Epithelial cell of proximal tubule (primary cell): Measurements from ENCODE around the gene CYP4X1. TPM values are rescaled to one million over a fixed set of nuclear protein-coding genes. Genes with fewer than 3 reads are reported as not detected.
"Not testable (repeated sequence)": the region's sequence is repeated elsewhere in the genome, so short reads cannot be mapped to it uniquely, and the experiment has no call there.

Experiments
- DNase-seq: peaks from one replicate; pipeline ENCODE4 v3.0.0-alpha.2; 2011; ENCODE audit warnings: low read depth
- H3K4me3 ChIP-seq: 2 replicates; pipeline ENCODE4 v1.5.1; 2011; ENCODE audit warnings: low read depth, mild to moderate bottlenecking, low read length
- total RNA-seq: library from RNA; depleted of rRNA; stranded (reverse); fragments of >200 nt; gene quantifications from 2 replicates; pipeline ENCODE4 v1.2.3, GENCODE V29; 2015
- TF ChIP-seq, protein P1 (sequence below): conservative IDR thresholded peaks from 2 replicates; pipeline ENCODE4 v1.5.1; 2012; ENCODE audit warnings: low read depth, mild to moderate bottlenecking, low read length

Gene CYP4X1, protein sequence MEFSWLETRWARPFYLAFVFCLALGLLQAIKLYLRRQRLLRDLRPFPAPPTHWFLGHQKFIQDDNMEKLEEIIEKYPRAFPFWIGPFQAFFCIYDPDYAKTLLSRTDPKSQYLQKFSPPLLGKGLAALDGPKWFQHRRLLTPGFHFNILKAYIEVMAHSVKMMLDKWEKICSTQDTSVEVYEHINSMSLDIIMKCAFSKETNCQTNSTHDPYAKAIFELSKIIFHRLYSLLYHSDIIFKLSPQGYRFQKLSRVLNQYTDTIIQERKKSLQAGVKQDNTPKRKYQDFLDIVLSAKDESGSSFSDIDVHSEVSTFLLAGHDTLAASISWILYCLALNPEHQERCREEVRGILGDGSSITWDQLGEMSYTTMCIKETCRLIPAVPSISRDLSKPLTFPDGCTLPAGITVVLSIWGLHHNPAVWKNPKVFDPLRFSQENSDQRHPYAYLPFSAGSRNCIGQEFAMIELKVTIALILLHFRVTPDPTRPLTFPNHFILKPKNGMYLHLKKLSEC
- total RNA-seq, result 0.46 TPM in 1 of 2 replicates, not detected in the other

DNA sequence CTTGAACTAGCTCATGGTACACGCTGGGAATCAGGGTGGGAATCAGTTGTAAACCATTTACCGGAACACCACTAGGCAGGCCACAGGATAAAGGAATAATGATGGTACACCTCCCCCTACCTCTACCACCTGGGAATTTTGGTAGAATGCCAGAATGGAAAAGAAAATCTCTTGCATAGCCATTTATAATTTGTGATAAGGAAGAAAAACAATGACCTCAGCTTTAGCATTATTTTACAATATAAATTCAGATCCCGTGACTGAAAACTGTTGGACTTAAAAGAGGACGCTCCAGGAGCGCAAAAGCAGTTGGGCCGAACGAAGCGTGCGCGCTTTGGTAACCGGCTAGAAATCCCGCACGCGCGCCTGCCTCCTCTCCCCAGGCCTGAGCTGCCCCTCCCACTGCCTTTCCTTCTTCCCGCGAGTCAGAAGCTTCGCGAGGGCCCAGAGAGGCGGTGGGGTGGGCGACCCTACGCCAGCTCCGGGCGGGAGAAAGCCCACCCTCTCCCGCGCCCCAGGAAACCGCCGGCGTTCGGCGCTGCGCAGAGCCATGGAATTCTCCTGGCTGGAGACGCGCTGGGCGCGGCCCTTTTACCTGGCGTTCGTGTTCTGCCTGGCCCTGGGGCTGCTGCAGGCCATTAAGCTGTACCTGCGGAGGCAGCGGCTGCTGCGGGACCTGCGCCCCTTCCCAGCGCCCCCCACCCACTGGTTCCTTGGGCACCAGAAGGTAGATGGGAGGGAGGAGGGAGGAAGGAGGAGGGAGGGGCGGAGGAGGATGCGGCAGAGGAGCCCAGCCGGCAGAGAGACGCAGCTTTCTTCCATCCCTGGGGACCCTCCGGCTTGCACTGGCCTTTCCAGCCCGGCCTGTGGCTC, at the start of gene CYP4X1:
Gene CYP4X1, plus strand, starts transcription at position 402 of the 873 bp plus-strand sequence. Its CDS starts 149 bp downstream, at position 551.
- DNase-seq, result no peak
- TF ChIP-seq, protein P1, sequence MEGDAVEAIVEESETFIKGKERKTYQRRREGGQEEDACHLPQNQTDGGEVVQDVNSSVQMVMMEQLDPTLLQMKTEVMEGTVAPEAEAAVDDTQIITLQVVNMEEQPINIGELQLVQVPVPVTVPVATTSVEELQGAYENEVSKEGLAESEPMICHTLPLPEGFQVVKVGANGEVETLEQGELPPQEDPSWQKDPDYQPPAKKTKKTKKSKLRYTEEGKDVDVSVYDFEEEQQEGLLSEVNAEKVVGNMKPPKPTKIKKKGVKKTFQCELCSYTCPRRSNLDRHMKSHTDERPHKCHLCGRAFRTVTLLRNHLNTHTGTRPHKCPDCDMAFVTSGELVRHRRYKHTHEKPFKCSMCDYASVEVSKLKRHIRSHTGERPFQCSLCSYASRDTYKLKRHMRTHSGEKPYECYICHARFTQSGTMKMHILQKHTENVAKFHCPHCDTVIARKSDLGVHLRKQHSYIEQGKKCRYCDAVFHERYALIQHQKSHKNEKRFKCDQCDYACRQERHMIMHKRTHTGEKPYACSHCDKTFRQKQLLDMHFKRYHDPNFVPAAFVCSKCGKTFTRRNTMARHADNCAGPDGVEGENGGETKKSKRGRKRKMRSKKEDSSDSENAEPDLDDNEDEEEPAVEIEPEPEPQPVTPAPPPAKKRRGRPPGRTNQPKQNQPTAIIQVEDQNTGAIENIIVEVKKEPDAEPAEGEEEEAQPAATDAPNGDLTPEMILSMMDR, result no peak
- H3K4me3 ChIP-seq, result peak within 1 kb of the TSS; percentile 33

DNA sequence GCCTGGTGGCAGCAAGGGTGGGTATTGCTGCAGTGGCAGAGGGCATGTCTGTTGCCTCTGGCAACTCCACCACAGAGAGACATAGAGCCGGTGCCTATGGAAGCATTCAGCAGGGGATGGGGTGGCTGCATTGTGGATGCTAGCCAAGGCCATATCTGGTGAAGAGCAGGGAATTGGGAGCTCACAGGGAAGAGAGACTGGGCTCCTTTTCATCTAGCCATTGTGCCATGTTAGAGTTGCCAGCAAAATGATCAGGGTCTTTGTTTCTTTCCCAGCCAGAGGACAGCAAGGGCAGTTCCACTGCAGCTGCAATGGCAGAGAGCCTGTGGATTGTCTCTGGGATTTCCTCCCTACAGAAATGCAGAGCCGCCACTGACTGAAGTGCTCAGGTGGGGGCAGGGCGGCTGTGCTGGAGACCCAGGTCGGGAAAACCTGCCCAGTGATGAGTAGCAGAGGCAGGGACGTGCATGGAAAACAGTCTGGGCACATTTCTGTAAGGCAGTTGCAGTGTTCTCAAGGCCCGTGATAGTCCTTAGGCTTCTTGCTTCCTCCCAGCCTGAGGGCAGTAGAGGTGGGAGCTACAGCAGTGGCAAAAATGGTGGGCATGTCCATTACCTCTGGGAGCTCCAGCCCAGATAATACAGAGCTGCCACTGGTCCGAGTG, 40.2 kb upstream of the CYP4X1 start:
- H3K4me3 ChIP-seq, result no peak overlapping the region
- DNase-seq, result no peak
- TF ChIP-seq, protein P1, result no peak

DNA sequence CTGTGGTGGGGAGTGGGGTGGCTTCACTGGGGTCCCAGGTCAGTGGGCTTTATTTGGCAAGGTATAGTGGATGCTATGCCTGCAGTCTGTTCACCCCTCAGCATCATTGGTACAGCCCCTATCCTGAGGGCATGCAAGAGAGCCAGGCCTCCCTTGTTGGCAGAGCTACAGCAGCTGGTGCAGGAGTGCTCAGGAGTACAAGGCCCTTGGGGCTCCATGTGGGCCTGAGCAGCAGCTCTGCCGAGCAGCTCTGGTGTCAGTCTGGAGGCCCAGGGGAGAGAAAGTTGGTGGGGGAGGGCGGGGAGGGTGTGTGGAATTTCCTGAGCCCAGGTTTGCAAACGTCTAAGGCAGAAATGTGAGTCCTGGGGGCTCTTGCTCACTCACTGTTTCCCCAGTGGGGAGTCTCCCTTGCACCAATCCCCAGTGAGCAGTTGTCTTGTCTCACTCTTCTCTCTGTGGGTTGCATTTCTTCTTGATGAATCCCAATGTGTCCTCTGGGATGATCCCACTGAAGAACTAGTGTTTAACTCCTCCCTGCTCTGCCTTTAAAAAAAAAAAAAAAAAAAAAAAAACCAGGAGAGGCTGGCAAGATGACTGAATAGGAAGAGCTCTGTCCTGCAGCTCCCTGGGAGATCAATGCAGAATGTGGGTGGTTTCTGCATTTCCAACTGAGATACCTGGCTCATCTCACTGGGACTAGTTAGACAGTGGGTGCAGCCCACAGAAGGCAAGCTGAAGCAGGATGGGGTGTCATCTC, 39.5 kb upstream of the CYP4X1 start:
- TF ChIP-seq, protein P1, result no peak
- no peak overlapping the region for H3K4me3 ChIP-seq
- DNase-seq, result no peak

DNA sequence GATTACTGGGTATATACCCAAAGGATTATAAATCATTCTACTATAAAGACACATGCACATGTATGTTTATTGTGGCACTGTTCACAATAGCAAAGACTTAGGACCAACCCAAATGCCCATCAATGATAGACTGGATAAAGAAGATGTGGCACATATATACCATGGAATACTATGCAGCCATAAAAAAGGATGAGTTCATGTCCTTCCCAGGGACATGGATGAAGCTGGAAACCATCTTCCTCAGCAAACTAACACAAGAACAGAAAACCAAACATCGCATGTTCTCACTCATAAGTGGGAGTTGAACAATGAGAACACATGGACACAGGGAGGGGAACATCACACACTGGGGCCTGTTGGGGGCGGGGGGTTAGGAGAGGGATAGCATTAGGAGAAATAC, 32.9 kb upstream of the CYP4X1 start:
- not testable (repeated sequence) for H3K4me3 ChIP-seq, DNase-seq

DNA sequence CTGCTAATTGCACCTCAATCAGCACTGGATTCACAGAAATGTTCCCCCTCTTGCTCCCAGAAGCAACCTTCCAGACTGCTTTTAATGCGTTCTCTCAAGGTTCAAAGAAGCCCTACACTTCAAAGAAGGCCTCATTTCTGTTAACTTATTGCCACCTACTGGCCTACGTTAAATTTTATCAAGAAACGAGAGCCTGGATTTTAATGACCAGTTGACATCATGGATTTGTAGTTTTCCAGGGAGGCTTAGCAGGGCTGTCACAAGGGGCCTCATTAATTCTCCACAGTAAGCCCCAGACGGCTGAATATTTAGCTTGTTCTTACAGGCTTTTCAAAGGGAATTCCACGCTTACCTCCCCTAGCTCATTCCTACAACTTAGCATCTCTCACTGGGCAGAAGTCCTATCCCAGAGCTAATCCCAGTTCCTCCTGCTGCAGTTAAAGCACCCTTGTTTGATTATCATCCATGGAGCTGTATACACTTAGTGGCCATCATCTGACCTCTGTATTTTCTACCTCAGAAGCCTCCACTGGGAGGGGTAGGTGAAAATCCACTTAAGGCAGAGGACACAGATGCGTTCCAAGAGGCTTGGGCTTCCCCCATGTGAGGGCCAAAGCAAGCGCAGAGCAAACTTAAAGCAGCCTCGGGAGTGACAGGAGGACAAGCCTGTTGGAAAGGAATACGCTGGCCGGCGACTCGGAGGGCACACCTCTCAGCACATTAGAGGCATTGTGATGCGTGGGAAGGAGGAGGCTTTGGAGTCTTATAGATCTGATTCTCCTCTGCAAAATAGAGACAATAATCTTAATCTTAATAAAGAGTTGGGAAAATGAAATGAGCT, 32.2 kb upstream of the CYP4X1 start:
- TF ChIP-seq, protein P1, result peak; percentile 54
- no peak overlapping the region for H3K4me3 ChIP-seq
- DNase-seq, result no peak

DNA sequence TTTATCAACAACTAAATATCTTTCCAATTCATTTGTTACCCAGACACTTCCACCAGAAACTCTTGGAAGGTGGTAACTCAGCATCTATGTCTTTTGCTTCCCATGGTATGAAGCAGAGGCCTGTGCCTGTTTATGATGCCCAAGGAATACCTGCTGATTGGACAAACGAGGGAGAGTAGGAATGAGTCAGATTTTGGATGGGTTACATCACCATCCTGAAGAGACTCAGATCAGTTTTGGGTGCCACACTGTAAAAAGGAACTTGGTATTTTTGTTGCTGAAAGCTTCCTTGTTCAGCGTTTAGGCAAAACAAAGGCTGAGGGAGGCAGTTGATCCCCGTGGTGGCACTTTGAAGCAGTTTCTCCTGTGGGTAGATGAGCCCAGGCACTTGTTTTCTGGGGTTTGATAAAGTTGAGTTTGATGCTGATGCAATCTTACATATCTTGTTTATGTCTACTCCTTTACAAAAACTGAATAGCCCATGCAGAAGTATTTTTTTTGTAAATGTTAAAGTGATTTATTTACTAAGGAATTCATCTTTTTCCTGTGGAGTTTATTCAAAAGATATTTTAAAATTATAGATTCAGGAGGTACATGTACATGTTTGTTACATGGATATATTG, 26.7 kb upstream of the CYP4X1 start:
- TF ChIP-seq, protein P1, result no peak
- DNase-seq, result no peak

More for the DNA sequence above, 26.7 kb upstream of the CYP4X1 start:
- no peak overlapping the region for H3K4me3 ChIP-seq
